H9 (cell line): Measurements from ENCODE around the gene EIF2S2. TPM values are rescaled to one million over a fixed set of nuclear protein-coding genes. Genes with fewer than 3 reads are reported as not detected.

Experiments used
- DNase-seq: peaks from one replicate; pipeline ENCODE4 v3.0.0-alpha.2; 2017
- H2AFZ ChIP-seq: one replicate; pipeline ENCODE4 v1.6.1; 2013; ENCODE audit warnings: mild to moderate bottlenecking, low read length, control low read depth, moderate library complexity
- H2AK5ac ChIP-seq: 2 replicates; pipeline ENCODE4 v1.6.1; 2013; ENCODE audit warnings: low read length, control low read depth, mixed read lengths; ENCODE audit not compliant: insufficient read length
- H2BK120ac ChIP-seq: one replicate; pipeline ENCODE4 v1.6.1; 2013; ENCODE audit warnings: low read depth, mild to moderate bottlenecking, low read length, control low read depth, inconsistent platforms; ENCODE audit not compliant: poor library complexity, severe bottlenecking
- H2BK12ac ChIP-seq: 2 replicates; pipeline ENCODE4 v1.6.1; 2013; ENCODE audit warnings: low read length, control low read depth, mixed read lengths, low read depth; ENCODE audit not compliant: insufficient read length
- H2BK15ac ChIP-seq: 2 replicates; pipeline ENCODE4 v1.6.1; 2013; ENCODE audit warnings: low read depth, low read length, control low read depth
- H2BK20ac ChIP-seq: one replicate; pipeline ENCODE4 v1.6.1; 2013; ENCODE audit warnings: low read depth, mild to moderate bottlenecking, low read length, control low read depth, inconsistent platforms; ENCODE audit not compliant: poor library complexity, severe bottlenecking
- H2BK5ac ChIP-seq: 2 replicates; pipeline ENCODE4 v1.6.1; 2013; ENCODE audit warnings: low read length, control low read depth, mixed read lengths; ENCODE audit not compliant: insufficient read length
- H3K14ac ChIP-seq: 2 replicates; pipeline ENCODE4 v1.6.1; 2013; ENCODE audit warnings: low read length, control low read depth; ENCODE audit not compliant: insufficient read depth
- H3K18ac ChIP-seq: 2 replicates; pipeline ENCODE4 v1.6.1; 2013; ENCODE audit warnings: low read depth, mild to moderate bottlenecking, mixed read lengths, low read length, control low read depth; ENCODE audit not compliant: insufficient read length
- H3K23ac ChIP-seq: 2 replicates; pipeline ENCODE4 v1.6.1; 2013; ENCODE audit warnings: low read length, control low read depth, mixed read lengths, low read depth; ENCODE audit not compliant: insufficient read length
- H3K23me2 ChIP-seq: 2 replicates; pipeline ENCODE4 v1.6.1; 2013; ENCODE audit warnings: low read depth, mild to moderate bottlenecking, mixed read lengths, low read length, control low read depth; ENCODE audit not compliant: insufficient read length, poor library complexity, severe bottlenecking
- H3K27ac ChIP-seq: 2 replicates; pipeline ENCODE4 v1.5.1; 2013; ENCODE audit warnings: low read length, control low read depth, mixed read lengths, low read depth; ENCODE audit not compliant: insufficient read length
- H3K27me3 ChIP-seq: 2 replicates; pipeline ENCODE4 v1.6.1; 2013; ENCODE audit warnings: low read length, control low read depth, inconsistent platforms; ENCODE audit not compliant: insufficient read depth
- H3K4ac ChIP-seq: 2 replicates; pipeline ENCODE4 v1.6.1; 2013; ENCODE audit warnings: low read depth, mild to moderate bottlenecking, control low read depth, inconsistent platforms, low read length, moderate library complexity
- H3K4me1 ChIP-seq: 2 replicates; pipeline ENCODE4 v1.6.1; 2013; ENCODE audit warnings: low read length, control low read depth, inconsistent platforms; ENCODE audit not compliant: insufficient read depth
- H3K4me2 ChIP-seq: 2 replicates; pipeline ENCODE4 v1.6.1; 2013; ENCODE audit warnings: low read length, control low read depth, mixed read lengths; ENCODE audit not compliant: insufficient read length, insufficient read depth
- H3K56ac ChIP-seq: 2 replicates; pipeline ENCODE4 v1.6.1; 2013; ENCODE audit warnings: low read depth, mild to moderate bottlenecking, mixed read lengths, low read length, control low read depth; ENCODE audit not compliant: insufficient read length
- H3K79me1 ChIP-seq: 2 replicates; pipeline ENCODE4 v1.6.1; 2013; ENCODE audit warnings: low read depth, mild to moderate bottlenecking, moderate library complexity, low read length, control low read depth, inconsistent platforms; ENCODE audit not compliant: insufficient read depth, poor library complexity, severe bottlenecking
- H3K79me2 ChIP-seq: 2 replicates; pipeline ENCODE4 v1.6.1; 2013; ENCODE audit warnings: low read length, control low read depth, inconsistent platforms; ENCODE audit not compliant: insufficient read depth
- H3K9ac ChIP-seq: 2 replicates; pipeline ENCODE4 v1.6.1; 2013; ENCODE audit warnings: low read length, control low read depth, mixed read lengths; ENCODE audit not compliant: insufficient read length; ENCODE audit errors: extremely low read depth
- H3K9me3 ChIP-seq: one replicate; pipeline ENCODE4 v1.6.1; 2013; ENCODE audit warnings: low read depth, low read length, inconsistent platforms; ENCODE audit not compliant: control insufficient read depth
- H3T11ph ChIP-seq: one replicate; pipeline ENCODE4 v1.6.1; 2013; ENCODE audit warnings: mild to moderate bottlenecking, low read length, control low read depth, inconsistent platforms
- H4K20me1 ChIP-seq: one replicate; pipeline ENCODE4 v1.6.1; 2013; ENCODE audit not compliant: control insufficient read depth, insufficient read length, insufficient read depth
- H4K5ac ChIP-seq: 2 replicates; pipeline ENCODE4 v1.6.1; 2013; ENCODE audit warnings: low read depth, mild to moderate bottlenecking, mixed read lengths, low read length, control low read depth; ENCODE audit not compliant: insufficient read length
- H4K8ac ChIP-seq: replicated peaks from 2 replicates; pipeline ENCODE4 v1.6.1; 2013; ENCODE audit warnings: low read length, control low read depth, mixed read lengths, low read depth; ENCODE audit not compliant: insufficient read length
- H4K91ac ChIP-seq: 2 replicates; pipeline ENCODE4 v1.6.1; 2013; ENCODE audit warnings: low read depth, mild to moderate bottlenecking, moderate library complexity, mixed read lengths, low read length, control low read depth; ENCODE audit not compliant: insufficient read length
- H3K27ac Mint-ChIP-seq, 3 experiments: 2 replicates in 2 of 3; 3 replicates in 1 of 3; pipeline ENCODE4 v1.8.0; 2020 to 2021; ENCODE audit warnings: mixed read lengths in 3 of 3, mild to moderate bottlenecking in 1 of 3, moderate library complexity in 1 of 3
- H3K27me3 Mint-ChIP-seq: 2 replicates; pipeline ENCODE4 v1.8.0; 2021; ENCODE audit warnings: low read depth, mild to moderate bottlenecking, moderate library complexity, mixed read lengths
- H3K36me3 Mint-ChIP-seq, 3 experiments: 2 replicates in 2 of 3; 3 replicates in 1 of 3; pipeline ENCODE4 v1.8.0; 2020 to 2021; ENCODE audit warnings: low read depth in 3 of 3, mixed read lengths in 3 of 3; ENCODE audit not compliant: insufficient read depth in 1 of 3
- H3K4me1 Mint-ChIP-seq, 2 experiments: 2 replicates each; pipeline ENCODE4 v1.8.0; 2020; ENCODE audit warnings: mixed read lengths in 2 of 2
- H3K4me3 Mint-ChIP-seq, 2 experiments: 2 replicates in 1 of 2; 3 replicates in 1 of 2; pipeline ENCODE4 v1.8.0; 2020 to 2021; ENCODE audit warnings: mild to moderate bottlenecking in 2 of 2, mixed read lengths in 2 of 2, moderate library complexity in 1 of 2
- H3K9me3 Mint-ChIP-seq, 2 experiments: 2 replicates in 1 of 2; 3 replicates in 1 of 2; pipeline ENCODE4 v1.8.0; 2020; ENCODE audit warnings: mild to moderate bottlenecking in 2 of 2, mixed read lengths in 2 of 2, moderate library complexity in 1 of 2
- WGBS: extraction: QIAGEN DNeasy Blood & Tissue Kit; methylation state at CpG from one replicate; pipeline ENCODE4 v1.1.7; 2013; ENCODE audit warnings: missing lambda C conversion rate, low lambda C conversion rate, mixed read lengths; ENCODE audit not compliant: insufficient read length; ENCODE audit errors: extremely low coverage; 5-methylcytosine and 5-hydroxymethylcytosine counted together
- total RNA-seq: library from RNA; stranded (reverse); gene quantifications from 2 replicates; pipeline ENCODE4 v1.2.1, GENCODE V29; 2021
- TF ChIP-seq, protein P1 (sequence below): fragments of 200-600 bp; sonication (generic); conservative IDR thresholded peaks from 3 replicates; pipeline ENCODE4 v1.8.0; 2021; ENCODE audit warnings: antibody characterized with exemption, mild to moderate bottlenecking

Gene EIF2S2
- total RNA-seq, 1 experiment from 2014 or later, result 188 TPM

GRCh38 chr20:34062570-34063482 is 49.2 kb downstream of the EIF2S2 start:
- Mint-ChIP-seq H3K27ac (no peak overlapping the region), H3K27me3 (no peaks in the 10 kb centered on the region), H3K36me3 (peaks cover 0 to 2% (median 2%) of the 10 kb centered on the region in 3 experiments; a peak in 2 of 7 replicates), H3K4me3 (no peak overlapping the region), H3K4me1 (peaks cover 16 to 19% of the 10 kb centered on the region in 2 experiments), H3K9me3 (no peaks in the 10 kb centered on the region)
- Histone ChIP-seq H4K20me1 (no peaks in the 10 kb centered on the region), H2BK5ac (no peak overlapping the region), H2BK15ac (no peak overlapping the region), H3K9me3 (no peaks in the 10 kb centered on the region), H4K91ac (no peak overlapping the region), H3K27ac (no peak overlapping the region), H3K27me3 (no peaks in the 10 kb centered on the region), H2BK20ac (no peak overlapping the region), H3K23me2 (no peaks in the 10 kb centered on the region), H3K4ac (no peak overlapping the region), H3K9ac (no peak overlapping the region), H4K8ac (no peak overlapping the region), H2AFZ (no peak overlapping the region), H4K5ac (no peak overlapping the region), H2BK12ac (no peak overlapping the region), H2BK120ac (no peak overlapping the region), H3K4me1 (no peaks in the 10 kb centered on the region), H3K79me2 (no peaks in the 10 kb centered on the region; the same call in 1 of the 2 replicates), H2AK5ac (no peak overlapping the region), H3K23ac (no peak overlapping the region), H3K14ac (no peak overlapping the region), H3K4me2 (no peak overlapping the region), H3K18ac (no peak overlapping the region), H3T11ph (no peak overlapping the region), H3K79me1 (no peaks in the 10 kb centered on the region), H3K56ac (no peak overlapping the region)
- TF ChIP-seq, protein P1, sequence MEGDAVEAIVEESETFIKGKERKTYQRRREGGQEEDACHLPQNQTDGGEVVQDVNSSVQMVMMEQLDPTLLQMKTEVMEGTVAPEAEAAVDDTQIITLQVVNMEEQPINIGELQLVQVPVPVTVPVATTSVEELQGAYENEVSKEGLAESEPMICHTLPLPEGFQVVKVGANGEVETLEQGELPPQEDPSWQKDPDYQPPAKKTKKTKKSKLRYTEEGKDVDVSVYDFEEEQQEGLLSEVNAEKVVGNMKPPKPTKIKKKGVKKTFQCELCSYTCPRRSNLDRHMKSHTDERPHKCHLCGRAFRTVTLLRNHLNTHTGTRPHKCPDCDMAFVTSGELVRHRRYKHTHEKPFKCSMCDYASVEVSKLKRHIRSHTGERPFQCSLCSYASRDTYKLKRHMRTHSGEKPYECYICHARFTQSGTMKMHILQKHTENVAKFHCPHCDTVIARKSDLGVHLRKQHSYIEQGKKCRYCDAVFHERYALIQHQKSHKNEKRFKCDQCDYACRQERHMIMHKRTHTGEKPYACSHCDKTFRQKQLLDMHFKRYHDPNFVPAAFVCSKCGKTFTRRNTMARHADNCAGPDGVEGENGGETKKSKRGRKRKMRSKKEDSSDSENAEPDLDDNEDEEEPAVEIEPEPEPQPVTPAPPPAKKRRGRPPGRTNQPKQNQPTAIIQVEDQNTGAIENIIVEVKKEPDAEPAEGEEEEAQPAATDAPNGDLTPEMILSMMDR, result no peak
- no peak for DNase-seq
- no CpG with 5 or more reads among the region's 5 CpGs for WGBS
